ENCODE data around the gene TRH. TPM values are rescaled to one million over a fixed set of nuclear protein-coding genes. Genes with fewer than 3 reads are reported as not detected.

TRH gene
- total and polyA plus RNA-seq, 2 of the 8 experiments (the other 6 are each of a cell fraction or from before 2014, with no cell fraction given), result not detected

- TF ChIP-seq CHD7 (IDR thresholded peaks at IDR 0.05; ENCODE audit: insufficient replicate concordance, low read length) (no peak), SIN3A (conservative IDR thresholded peaks at IDR 0.05 in 1 of 2, IDR thresholded peaks at IDR 0.05 in 1 of 2; ENCODE audit: low read depth in 1 of 2, low read length in 2 of 2) (no peak), TBP (IDR thresholded peaks at IDR 0.05; ENCODE audit: low read depth, low read length) (no peak), HDAC6 (IDR thresholded peaks at IDR 0.05; ENCODE audit: low read depth, low read length) (no peak), GABPA (IDR thresholded peaks at IDR 0.05; ENCODE audit: borderline replicate concordance, insufficient read depth, low read length) (no peak)
These were observed 34.4 kb upstream of the TRH start (continued) for GRCh38 chr3:129940086-129940485.

All from H1 (cell line).